Aorta (tissue), 5 donors: ENCODE measurements around the gene EPHX1. TPM values are rescaled to one million over a fixed set of nuclear protein-coding genes. Genes with fewer than 3 reads are reported as not detected.
"Not testable (repeated sequence)": the region's sequence is repeated elsewhere in the genome, so short reads cannot be mapped to it uniquely, and the experiment has no call there.

ENCODE experiments used
- ATAC-seq: fragments of 200-7000 bp; cut with Tn5 transposase; one replicate; pipeline ENCODE4 v1.9.1; 2022; ENCODE audit warnings: moderate library complexity; ENCODE audit not compliant: low FRiP score
- DNase-seq, 2 donors: peaks; one replicate each; pipeline ENCODE4 v3.0.0-alpha.2; 2020
- H3K27ac ChIP-seq, 2 donors: one replicate each; pipeline ENCODE4 v1.5.1; 2013; ENCODE audit warnings: low read length in 2 of 2, mild to moderate bottlenecking in 2 of 2, moderate library complexity in 2 of 2, control low read depth in 1 of 2, inconsistent platforms in 1 of 2, low read depth in 1 of 2
- H3K27me3 ChIP-seq, 2 donors: one replicate each; pipeline ENCODE4 v1.6.1; 2013; ENCODE audit warnings: control low read depth in 1 of 2, low read length in 1 of 2, mild to moderate bottlenecking in 1 of 2, moderate library complexity in 1 of 2; ENCODE audit not compliant: insufficient read depth in 2 of 2, control insufficient read depth in 1 of 2
- H3K36me3 ChIP-seq, 2 donors: one replicate each; pipeline ENCODE4 v1.6.1; 2013; ENCODE audit warnings: control low read depth in 1 of 2, low read length in 1 of 2, mild to moderate bottlenecking in 1 of 2; ENCODE audit not compliant: insufficient read depth in 2 of 2, control insufficient read depth in 1 of 2
- H3K4me1 ChIP-seq, 2 donors: one replicate each; pipeline ENCODE4 v1.6.1; 2013; ENCODE audit warnings: low read length in 2 of 2, control low read depth in 1 of 2, mild to moderate bottlenecking in 1 of 2, moderate library complexity in 1 of 2; ENCODE audit not compliant: insufficient read depth in 2 of 2, control insufficient read depth in 1 of 2
- H3K4me3 ChIP-seq, 2 donors: one replicate each; pipeline ENCODE4 v1.5.1; 2013; ENCODE audit warnings: low read length in 2 of 2, control low read depth in 1 of 2, mild to moderate bottlenecking in 1 of 2
- H3K9me3 ChIP-seq: one replicate; pipeline ENCODE4 v1.6.1; 2013; ENCODE audit warnings: mild to moderate bottlenecking, low read length; ENCODE audit not compliant: control insufficient read depth
- WGBS, 2 donors: extraction: QIAGEN DNeasy Blood & Tissue Kit; methylation state at CpG; one replicate each; pipeline ENCODE4 v1.1.7; 2013; 5-methylcytosine and 5-hydroxymethylcytosine counted together
- intact Hi-C, 2 donors: fragments of 100-400 bp; cut with DNase I; formaldehyde crosslinking; loops; one replicate each; pipeline versions ENCODE4 v1.14.2 to v1.15.0; 2022
- polyA plus RNA-seq, 2 donors: library from polyadenylated mRNA; stranded (reverse); fragments of 200-250 nt; gene quantifications; one replicate each; pipeline ENCODE4 v1.2.3, GENCODE V29; 2013
- total RNA-seq, 2 donors: library from RNA; stranded (reverse); fragmentation: NEBNext Ultra II Directional; extraction: Animal tissue kit (Norgen Biotek cat#: 25700); gene quantifications; one replicate each; pipeline ENCODE4 v1.2.1, GENCODE V29; 2021
- donor health status: healthy with polysubstance abuse.
- donor health status: Bipolar disorder and iron deficiency.
- donor health status: DM: no; HTN: no; CAD: no.
- donor health status: DM: no; HTN: no; CAD: no.
- donor health status: DM: yes; HTN: yes; CAD: no.

EPHX1 gene
- total and polyA plus RNA-seq, 4 donors = 20.0 to 153 (median 61.9) TPM

DNA sequence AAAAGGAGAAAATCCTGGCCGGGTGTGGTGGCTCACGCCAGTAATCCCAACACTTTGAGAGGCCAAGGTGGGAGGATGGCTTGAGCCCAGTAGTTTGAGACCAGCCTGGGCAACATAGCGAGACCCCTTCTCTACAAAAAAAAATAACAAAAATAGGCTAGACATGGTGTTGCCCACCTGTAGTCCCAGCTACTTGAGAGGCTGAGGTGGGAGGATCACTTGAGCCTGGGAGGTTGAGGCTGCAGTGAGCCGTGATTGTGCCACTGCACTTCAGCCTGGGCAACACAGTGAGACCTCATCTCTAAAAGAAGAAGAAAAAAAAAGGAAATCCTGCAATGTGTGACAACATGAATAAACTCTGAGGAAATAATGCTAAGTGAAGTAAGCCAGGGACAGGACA is 26.4 kb downstream of the EPHX1 start:
- H3K36me3 ChIP-seq, H3K27ac ChIP-seq, H3K9me3 ChIP-seq, DNase-seq, ATAC-seq, H3K27me3 ChIP-seq, intact Hi-C loops, H3K4me3 ChIP-seq, H3K4me1 ChIP-seq: not testable (repeated sequence)
- 42 to 46% methylated on average over 4 of the region's 4 CpGs for WGBS, 2 donors

DNA sequence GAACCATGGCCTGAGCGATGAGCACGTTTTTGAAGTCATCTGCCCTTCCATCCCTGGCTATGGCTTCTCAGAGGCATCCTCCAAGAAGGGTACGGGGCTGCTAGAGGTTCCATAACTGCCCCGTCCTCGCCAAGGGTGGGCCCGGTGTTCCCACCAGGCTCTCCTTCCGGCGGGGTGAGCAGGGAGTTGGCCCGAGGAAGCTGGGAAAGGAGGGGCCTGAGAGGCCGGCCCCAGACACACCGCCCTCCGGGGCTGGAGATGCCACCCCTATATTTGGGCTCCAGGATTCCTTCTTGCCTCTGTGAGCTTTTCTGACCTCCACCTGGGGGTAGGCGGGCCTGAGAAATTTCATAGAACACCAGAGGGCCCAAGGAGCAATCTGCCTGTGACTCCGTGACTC is 28.9 kb downstream of the EPHX1 start:
- no peaks in the 10 kb centered on the region for H3K9me3 ChIP-seq
- no peak for ATAC-seq
- H3K4me3 ChIP-seq = no peak overlapping the region
- DNase-seq = no peak
- no peaks in the 10 kb centered on the region for H3K27me3 ChIP-seq
- no peaks in the 10 kb centered on the region for H3K36me3 ChIP-seq
- no peak overlapping the region for H3K27ac ChIP-seq
- intact Hi-C loops = no loop called here
- no peaks in the 10 kb centered on the region for H3K4me1 ChIP-seq
- 91 to 92% methylated on average over 11 to 14 of the region's 14 CpGs for WGBS, 2 donors

GRCh38 chr1:225840223-225840610 is 30.3 kb downstream of the EPHX1 start:
- Histone ChIP-seq H3K36me3 (no peaks in the 10 kb centered on the region), H3K4me1 (no peaks in the 10 kb centered on the region), H3K9me3 (no peaks in the 10 kb centered on the region), H3K27me3 (no peaks in the 10 kb centered on the region), H3K27ac (no peak overlapping the region), H3K4me3 (no peak overlapping the region)
- intact Hi-C loops = loop anchor here (5.0 kb wide), 2 partner anchors 33 to 58 kb away; no protein-coding TSS in a partner anchor
- DNase-seq (no peak), ATAC-seq (no peak)
- 92 to 93% methylated on average over 1 of the region's 1 CpG for WGBS, 2 donors

DNA sequence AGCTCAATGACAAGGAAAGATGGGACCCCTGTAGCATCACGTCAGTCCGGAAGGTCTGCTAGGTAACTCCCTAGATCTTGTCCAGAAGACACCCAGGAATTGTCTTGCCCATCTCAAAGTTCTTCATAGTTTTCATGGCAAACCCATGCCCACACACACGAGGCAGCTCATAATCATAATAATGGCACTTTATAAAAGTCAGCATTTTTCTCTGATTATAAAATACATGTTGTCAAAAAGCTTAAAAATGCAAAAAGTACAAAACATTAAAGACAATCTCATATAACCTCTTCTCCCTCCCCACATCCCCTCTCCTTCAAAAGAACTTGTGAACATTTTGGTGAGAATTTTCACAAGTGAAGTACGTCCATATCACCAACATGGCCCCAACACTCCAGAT is 30.8 kb downstream of the EPHX1 start:
- DNase-seq (no peak), ATAC-seq (no peak)
- H3K36me3 ChIP-seq = no peaks in the 10 kb centered on the region
- H3K4me1 ChIP-seq = no peaks in the 10 kb centered on the region
- WGBS, 2 donors = 83 to 85% methylated on average over 4 of the region's 4 CpGs
- no peaks in the 10 kb centered on the region for H3K27me3 ChIP-seq
- H3K27ac ChIP-seq = no peak overlapping the region
- H3K4me3 ChIP-seq = no peak overlapping the region
- H3K9me3 ChIP-seq = no peaks in the 10 kb centered on the region
- intact Hi-C loops = loop anchor here (5.0 kb wide), 2 partner anchors 33 to 58 kb away; no protein-coding TSS in a partner anchor

GRCh38 chr1:225842074-225842473 is 32.1 kb downstream of the EPHX1 start:
- no peak overlapping the region for H3K27ac ChIP-seq
- ATAC-seq (no peak), DNase-seq (no peak)
- H3K9me3 ChIP-seq = no peaks in the 10 kb centered on the region
- no peaks in the 10 kb centered on the region for H3K4me1 ChIP-seq
- 80 to 84% methylated on average over 12 of the region's 12 CpGs for WGBS, 2 donors
- peaks cover 0 to 2% of the 10 kb centered on the region in 2 donors for H3K36me3 ChIP-seq
- intact Hi-C loops = loop anchor here (5.0 kb wide), 2 partner anchors 35 to 60 kb away; no protein-coding TSS in a partner anchor
- H3K4me3 ChIP-seq = no peak overlapping the region
- H3K27me3 ChIP-seq = no peaks in the 10 kb centered on the region

DNA sequence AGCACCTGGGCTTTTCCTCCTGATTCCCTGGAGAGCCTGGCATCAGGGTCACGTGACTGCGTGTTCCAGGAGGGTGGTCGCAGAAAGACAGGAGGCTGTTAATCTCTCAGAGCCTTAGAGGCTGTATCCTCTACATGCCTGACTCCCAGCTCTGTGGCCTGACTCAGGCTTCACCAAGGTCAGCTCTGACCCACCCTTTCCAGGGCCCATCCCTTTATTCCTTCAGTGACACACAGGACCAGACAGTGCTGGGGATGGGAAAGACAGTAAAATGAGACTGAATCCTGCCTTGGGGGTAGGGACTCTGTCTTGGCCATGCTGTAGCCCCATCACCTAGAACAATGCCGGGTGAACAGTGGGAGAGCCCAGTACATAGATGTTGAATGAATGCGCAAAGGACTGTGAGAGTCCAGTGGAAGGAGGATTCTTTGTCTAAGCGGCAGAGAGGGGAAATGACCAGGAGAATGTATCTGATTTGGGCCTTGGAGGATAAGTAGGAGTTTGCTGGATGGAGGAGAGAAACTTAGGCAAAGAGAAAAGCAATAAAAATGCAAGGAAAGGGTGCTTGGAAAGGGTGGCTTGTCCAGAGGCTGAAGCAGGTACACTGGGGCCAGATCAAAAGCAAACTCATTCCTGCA is 33.0 kb downstream of the EPHX1 start:
- Histone ChIP-seq H3K27me3 (no peaks in the 10 kb centered on the region), H3K9me3 (no peaks in the 10 kb centered on the region), H3K27ac (no peak overlapping the region), H3K4me3 (no peak overlapping the region), H3K36me3 (peaks cover 0 to 2% of the 10 kb centered on the region in 2 donors), H3K4me1 (no peaks in the 10 kb centered on the region)
- DNase-seq (peak in 1 of 2 donors; percentile 45), ATAC-seq (no peak)
- intact Hi-C loops = loop anchor here (5.0 kb wide), 2 partner anchors 36 to 61 kb away; no protein-coding TSS in a partner anchor
- 81 to 84% methylated on average over 6 of the region's 6 CpGs for WGBS, 2 donors

DNA sequence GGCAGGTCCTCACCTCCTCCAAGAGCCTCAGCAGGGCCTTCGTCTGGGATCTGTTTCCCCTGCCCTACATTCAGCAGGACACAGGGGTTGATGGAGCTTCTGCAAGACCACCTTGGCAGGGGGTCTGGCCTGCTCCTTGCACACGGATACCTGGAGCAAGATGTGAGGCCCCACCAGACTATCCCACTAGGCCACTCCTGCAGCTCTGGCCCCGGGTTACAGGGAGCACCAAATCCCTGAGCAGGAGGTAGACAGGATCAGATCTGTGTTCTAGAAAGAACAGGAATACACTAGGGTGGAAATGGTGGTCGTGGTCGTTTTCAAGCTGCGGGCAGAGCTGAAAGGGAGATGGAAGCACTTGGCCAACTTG is 33.5 kb downstream of the EPHX1 start:
- no peak for ATAC-seq
- peaks cover 0 to 2% of the 10 kb centered on the region in 2 donors for H3K36me3 ChIP-seq
- no peak overlapping the region for H3K27ac ChIP-seq
- WGBS, 2 donors = 71 to 73% methylated on average over 6 of the region's 6 CpGs
- intact Hi-C loops = loop anchor here (5.0 kb wide), 2 partner anchors 36 to 61 kb away; no protein-coding TSS in a partner anchor
- H3K27me3 ChIP-seq = no peaks in the 10 kb centered on the region
- H3K4me1 ChIP-seq = no peaks in the 10 kb centered on the region
- no peak overlapping the region for H3K4me3 ChIP-seq
- H3K9me3 ChIP-seq = no peaks in the 10 kb centered on the region
- DNase-seq = peak; percentile 36 to 63

- intact Hi-C loops = loop anchor here (2.0 to 5.0 kb wide), 4 partner anchors 37 to 370 kb away; no protein-coding TSS in a partner anchor
- H3K27me3 ChIP-seq = no peaks in the 10 kb centered on the region
- H3K27ac ChIP-seq = no peak overlapping the region
- no peak overlapping the region for H3K4me3 ChIP-seq
- no peaks in the 10 kb centered on the region for H3K4me1 ChIP-seq
- ATAC-seq (no peak), DNase-seq (peak; percentile 38 to 60)
- 81 to 85% methylated on average over 18 of the region's 18 CpGs for WGBS, 2 donors
- peaks cover 0 to 2% of the 10 kb centered on the region in 2 donors for H3K36me3 ChIP-seq
- no peaks in the 10 kb centered on the region for H3K9me3 ChIP-seq
Measured at GRCh38 chr1:225844236-225845061, 34.5 kb downstream of the EPHX1 start.
